GM10248 (cell line): ENCODE data around the gene USP20.

Source experiments
- CTCF ChIA-PET: fragments of 300-600 bp; sonication (Branson Sonifier 250); formaldehyde crosslinking; extraction: SDS; loops from one replicate; lab custom pipeline; 2021; ENCODE audit warnings: antibody characterized with exemption; lab: Yijun Ruan, JAX
- POLR2A ChIA-PET: fragments of 350-650 bp; sonication (Branson Sonifier 250); formaldehyde crosslinking; extraction: SDS; loops from one replicate; lab custom pipeline; 2020; ENCODE audit warnings: antibody characterized with exemption; lab: Yijun Ruan, JAX
- DNase-seq: peaks from one replicate; pipeline ENCODE4 v3.0.0; 2012; ENCODE audit errors: extremely low spot score
- TF ChIP-seq, protein P1 (sequence below): IDR thresholded peaks from 2 replicates; pipeline ENCODE4 v1.5.1; 2012; ENCODE audit warnings: mild to moderate bottlenecking, low read depth; ENCODE audit errors: extremely low read depth, missing control alignments, control extremely low read depth

Gene USP20

DNA sequence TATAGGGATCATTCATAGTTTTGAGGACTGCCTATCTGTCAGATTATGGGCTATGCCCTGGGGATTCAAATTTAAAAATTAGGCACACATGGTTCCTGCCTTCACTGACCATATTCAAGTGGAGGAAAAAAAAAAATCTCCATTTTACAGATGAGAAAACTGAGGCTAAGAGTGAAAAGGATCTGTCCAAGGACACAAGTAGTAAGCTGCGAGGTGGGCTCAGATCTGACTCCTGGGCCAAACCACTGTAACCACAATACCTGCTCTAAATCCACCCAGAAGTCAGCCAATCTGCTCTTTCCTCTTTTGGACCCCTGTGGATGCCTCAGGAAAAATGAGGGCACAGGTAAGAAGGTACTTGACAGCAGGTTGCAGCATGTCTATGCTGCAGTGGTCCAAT is 8.5 kb upstream of the USP20 start:
- POLR2A ChIA-PET, result interaction anchor here (0.5 to 1.3 kb wide), 2 partner anchors 8 to 29 kb away, joined by 3 to 5 read pairs; partner anchors contain the start of gene C9orf78
- CTCF ChIA-PET, result interaction anchor here (1.0 to 1.9 kb wide), 3 partner anchors 8 to 78 kb away, joined by 3 to 4 read pairs (median 3); partner anchors contain the start of genes C9orf78 and USP20
- TF ChIP-seq, protein P1, sequence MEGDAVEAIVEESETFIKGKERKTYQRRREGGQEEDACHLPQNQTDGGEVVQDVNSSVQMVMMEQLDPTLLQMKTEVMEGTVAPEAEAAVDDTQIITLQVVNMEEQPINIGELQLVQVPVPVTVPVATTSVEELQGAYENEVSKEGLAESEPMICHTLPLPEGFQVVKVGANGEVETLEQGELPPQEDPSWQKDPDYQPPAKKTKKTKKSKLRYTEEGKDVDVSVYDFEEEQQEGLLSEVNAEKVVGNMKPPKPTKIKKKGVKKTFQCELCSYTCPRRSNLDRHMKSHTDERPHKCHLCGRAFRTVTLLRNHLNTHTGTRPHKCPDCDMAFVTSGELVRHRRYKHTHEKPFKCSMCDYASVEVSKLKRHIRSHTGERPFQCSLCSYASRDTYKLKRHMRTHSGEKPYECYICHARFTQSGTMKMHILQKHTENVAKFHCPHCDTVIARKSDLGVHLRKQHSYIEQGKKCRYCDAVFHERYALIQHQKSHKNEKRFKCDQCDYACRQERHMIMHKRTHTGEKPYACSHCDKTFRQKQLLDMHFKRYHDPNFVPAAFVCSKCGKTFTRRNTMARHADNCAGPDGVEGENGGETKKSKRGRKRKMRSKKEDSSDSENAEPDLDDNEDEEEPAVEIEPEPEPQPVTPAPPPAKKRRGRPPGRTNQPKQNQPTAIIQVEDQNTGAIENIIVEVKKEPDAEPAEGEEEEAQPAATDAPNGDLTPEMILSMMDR, result no peak

GRCh38 chr9:129828051-129828450 is 7.2 kb upstream of the USP20 start:
- ChIA-PET POLR2A (no interaction called here), CTCF (no interaction called here)
- no peak for DNase-seq
- TF ChIP-seq, protein P1, result no peak

More for the DNA sequence above, 8.5 kb upstream of the USP20 start:
- no peak for DNase-seq

- ChIA-PET POLR2A (interaction anchor here (0.6 kb wide), 1 partner anchor 751 kb away, joined by 4 read pairs; the partner anchor contains the start of gene FUBP3), CTCF (no interaction called here)
- TF ChIP-seq, protein P1, result no peak
- no peak for DNase-seq
Observed at GRCh38 chr9:129828969-129829368, 6.3 kb upstream of the USP20 start.

- no peak for DNase-seq
- CTCF ChIA-PET, result no interaction called here
- TF ChIP-seq, protein P1, result no peak
- POLR2A ChIA-PET, result no interaction called here
Observed at GRCh38 chr9:129832982-129833381, 2.3 kb upstream of the USP20 start.

GRCh38 chr9:129834489-129835127 is 650 bp upstream of the USP20 start:
- CTCF ChIA-PET, result interaction anchor here (1.4 kb wide), 1 partner anchor 8 kb away, joined by 4 read pairs; no protein-coding TSS in a partner anchor
- DNase-seq, result no peak
- POLR2A ChIA-PET, result interaction anchor here (0.5 to 0.9 kb wide), 2 partner anchors 9 to 203 kb away, joined by 5 read pairs; no protein-coding TSS in a partner anchor
- TF ChIP-seq, protein P1, result no peak

DNA sequence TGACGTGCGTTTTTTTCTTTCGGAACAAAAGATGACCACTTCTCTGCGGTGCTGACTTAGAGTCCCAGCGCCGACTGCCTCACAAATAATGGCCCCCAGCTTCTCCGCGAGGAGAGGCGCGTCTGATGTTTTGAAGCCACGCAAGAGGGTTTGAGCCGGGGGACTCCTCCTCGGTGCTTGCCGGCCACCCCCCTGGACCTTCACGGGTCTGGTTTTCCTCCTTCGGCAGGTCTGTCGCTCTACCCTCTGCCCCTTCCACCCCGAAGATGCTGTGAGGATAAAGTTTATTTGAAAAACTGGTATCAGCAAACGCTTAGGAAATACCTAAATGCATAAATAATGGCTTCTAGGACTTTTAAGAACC is 584 bp downstream of the USP20 start:
- TF ChIP-seq, protein P1, result no peak
- ChIA-PET POLR2A (no interaction called here), CTCF (interaction anchor here (1.4 kb wide), 1 partner anchor 10 kb away, joined by 4 read pairs; no protein-coding TSS in a partner anchor)
- DNase-seq, result no peak
